Endothelial cell of umbilical vein (primary cell): Measurements from ENCODE around the gene LGMN. TPM values are rescaled to one million over a fixed set of nuclear protein-coding genes. Genes with fewer than 3 reads are reported as not detected.

Experiments used
- BruUV-seq: library from RNA; stranded (reverse); fragments of 400-500 nt; replicated peaks from 2 replicates; lab custom pipeline; 2021; lab: Mats Ljungman, UMichigan
- CTCF ChIA-PET: fragments of 300-600, 350-600 bp; sonication (Branson Sonifier 250); formaldehyde crosslinking; loops from one replicate; lab custom pipeline; 2021; ENCODE audit warnings: antibody characterized with exemption, inconsistent platforms; lab: Charles Lee
- POLR2A ChIA-PET: fragments of 300-600, 350-600 bp; sonication (Branson Sonifier 250); formaldehyde crosslinking; loops from one replicate; lab custom pipeline; 2021; ENCODE audit warnings: antibody characterized with exemption, inconsistent platforms; lab: Charles Lee
- DNase-seq: peaks from one replicate; pipeline ENCODE4 v3.0.0-alpha.2; 2011; ENCODE audit warnings: low read depth, low spot score
- FAIRE-seq: peaks from 2 replicates; lab custom pipeline; 2011; peaks lifted over from hg19 to GRCh38; lab: Jason Lieb, UNC
- H2AFZ ChIP-seq: 2 replicates; pipeline ENCODE4 v1.6.0; 2012; ENCODE audit warnings: low read depth, low read length, control low read depth, inconsistent platforms
- H3K27ac ChIP-seq: 2 replicates; pipeline ENCODE4 v1.5.1; 2011; ENCODE audit warnings: low read depth, mild to moderate bottlenecking, control low read depth, low read length, moderate library complexity; ENCODE audit not compliant: insufficient read depth
- H3K27me3 ChIP-seq, 2 experiments: 2 replicates each; pipeline versions ENCODE4 v1.6.0 to v1.6.1; 2011; ENCODE audit warnings: low read length in 2 of 2, mixed read lengths in 1 of 2; ENCODE audit not compliant: control insufficient read depth in 2 of 2, insufficient read depth in 2 of 2
- H3K36me3 ChIP-seq, 2 experiments: 2 replicates in 1 of 2; 3 replicates in 1 of 2; pipeline ENCODE4 v1.5.1; 2011; ENCODE audit warnings: low read length in 2 of 2, mild to moderate bottlenecking in 1 of 2, moderate library complexity in 1 of 2; ENCODE audit not compliant: control insufficient read depth in 2 of 2, insufficient read depth in 2 of 2; ENCODE audit errors: extremely low read depth in 1 of 2
- H3K4me1 ChIP-seq: 3 replicates; pipeline ENCODE4 v1.5.1; 2011; ENCODE audit warnings: mild to moderate bottlenecking, low read length; ENCODE audit not compliant: control insufficient read depth, insufficient read depth; ENCODE audit errors: extremely low read depth
- H3K4me2 ChIP-seq: 2 replicates; pipeline ENCODE4 v1.6.1; 2011; ENCODE audit warnings: low read length, control low read depth, mixed read lengths; ENCODE audit not compliant: insufficient read depth
- H3K4me3 ChIP-seq, 3 experiments: fragments of 200-600 bp in 1 of 3; sonication (generic), shearing (Covaris generic) in 1 of 3; replicated peaks in 1 of 3; 2 replicates each; pipeline ENCODE4 v1.5.1; 2011 to 2016; ENCODE audit warnings: control low read depth in 3 of 3, low read length in 3 of 3, mild to moderate bottlenecking in 2 of 3, inconsistent platforms in 1 of 3, low read depth in 1 of 3, moderate library complexity in 1 of 3; ENCODE audit not compliant: insufficient read depth in 1 of 3
- H3K79me2 ChIP-seq: 2 replicates; pipeline ENCODE4 v1.6.0; 2012; ENCODE audit warnings: low read length, inconsistent platforms; ENCODE audit not compliant: control insufficient read depth, insufficient read depth
- H3K9ac ChIP-seq: replicated peaks from 2 replicates; pipeline ENCODE3; 2011; ENCODE audit warnings: low read length, control low read depth; ENCODE audit not compliant: insufficient read depth; ENCODE audit errors: extremely low read depth
- H3K9me1 ChIP-seq: replicated peaks from 3 replicates; pipeline ENCODE4 v1.6.0; 2011; ENCODE audit warnings: mild to moderate bottlenecking, low read length; ENCODE audit not compliant: control insufficient read depth, insufficient read depth; ENCODE audit errors: extremely low read depth
- H3K9me3 ChIP-seq: replicated peaks from 2 replicates; pipeline ENCODE4 v1.5.1; 2012; ENCODE audit warnings: low read length, inconsistent platforms; ENCODE audit not compliant: control insufficient read depth, insufficient read depth
- H4K20me1 ChIP-seq: replicated peaks from 2 replicates; pipeline ENCODE3; 2011; ENCODE audit warnings: mild to moderate bottlenecking, low read length; ENCODE audit not compliant: control insufficient read depth, insufficient read depth; ENCODE audit errors: extremely low read depth
- CTCF ChIP-seq, 2 donors: IDR thresholded peaks; 1 replicate in 1 of 2; 2 replicates in 1 of 2; pipeline ENCODE4 v1.5.1; 2011; ENCODE audit warnings: low read length in 2 of 2, mild to moderate bottlenecking in 2 of 2, moderate library complexity in 2 of 2, control low read depth in 1 of 2, inconsistent platforms in 1 of 2, low read depth in 1 of 2; ENCODE audit not compliant: insufficient read depth in 1 of 2; ENCODE audit errors: extremely low read depth in 1 of 2
- EZH2 ChIP-seq: IDR thresholded peaks from 2 replicates; pipeline ENCODE4 v1.6.1; 2012; ENCODE audit warnings: borderline replicate concordance, low read depth, mild to moderate bottlenecking, moderate library complexity, low read length, inconsistent platforms; ENCODE audit not compliant: severe bottlenecking
- FOS ChIP-seq: IDR thresholded peaks from 2 replicates; pipeline ENCODE4 v1.6.1; 2011; ENCODE audit warnings: mild to moderate bottlenecking, low read length, moderate library complexity, borderline replicate concordance; ENCODE audit not compliant: insufficient read depth
- GATA2 ChIP-seq: IDR thresholded peaks from 2 replicates; pipeline ENCODE4 v1.7.0; 2011; ENCODE audit warnings: low read depth, mild to moderate bottlenecking, moderate library complexity, mixed read lengths, low read length; ENCODE audit not compliant: insufficient read length, insufficient read depth
- JUN ChIP-seq: IDR thresholded peaks from 2 replicates; pipeline ENCODE4 v1.6.1; 2011; ENCODE audit warnings: borderline replicate concordance, low read depth; ENCODE audit not compliant: insufficient read length, insufficient read depth
- MAX ChIP-seq: IDR thresholded peaks from 2 replicates; pipeline ENCODE4 v1.6.1; 2011; ENCODE audit not compliant: insufficient read depth, insufficient read length
- MYC ChIP-seq: IDR thresholded peaks from one replicate; pipeline ENCODE4 v1.6.1; 2011; ENCODE audit warnings: mild to moderate bottlenecking, low read depth, low read length
- POLR2A ChIP-seq: IDR thresholded peaks from 2 replicates; pipeline ENCODE4 v1.6.1; 2012; ENCODE audit warnings: low read depth, mild to moderate bottlenecking, control low read depth, low read length
- POLR2AphosphoS5 ChIP-seq: IDR thresholded peaks from 2 replicates; pipeline ENCODE4 v1.6.1; 2012; ENCODE audit warnings: low read depth, mild to moderate bottlenecking, control low read depth, low read length, moderate library complexity; ENCODE audit not compliant: insufficient read depth
- dilution Hi-C: fragments of 300-500 bp; cut with MboI; formaldehyde crosslinking; loops from one replicate; pipeline ENCODE4 v1.15.0; 2019; ENCODE audit warnings: low sequenced_read_pairs; ENCODE audit not compliant: extremely low pct_ligation_motif_present
- intact Hi-C: fragments of 100-400 bp; cut with micrococcal nuclease; formaldehyde crosslinking; loops from one replicate; pipeline ENCODE4 v1.10.0; 2022
- polyA plus RNA-seq, 4 experiments: library from polyadenylated mRNA; depleted of rRNA in 3 of 4; stranded (reverse) in 3 of 4; unstranded in 1 of 4; fragments of >200 nt; gene quantifications; 2 replicates each; pipeline versions ENCODE4 v1.2.1 to v1.2.3, GENCODE V29; 2011 to 2012; ENCODE audit warnings: missing spikeins in 1 of 4
- total RNA-seq: library from RNA; stranded (reverse); gene quantifications from 2 replicates; pipeline ENCODE4 v1.2.3, GENCODE V29; 2021

The LGMN gene
- total and polyA plus RNA-seq, 2 donors (not counting 3 experiments of a cell fraction or from before 2014, with no cell fraction given), result 56.7 to 99.2 TPM

- intact Hi-C loops, result loop anchor here (5.0 to 10.0 kb wide), 2 partner anchors 360 to 563 kb away; partner anchors contain the start of genes CPSF2, NDUFB1 and SLC24A4
These were observed 63.4 kb downstream of the LGMN start for GRCh38 chr14:92684801-92685560.

GRCh38 chr14:92683041-92683440, 65.4 kb downstream of the LGMN start:
- Histone ChIP-seq H3K36me3 (peaks cover 0 to 2% of the 10 kb centered on the region in 2 experiments), H3K27ac (no peak overlapping the region), H3K9ac (no peak overlapping the region), H4K20me1 (no peaks in the 10 kb centered on the region), H3K27me3 (no peaks in the 10 kb centered on the region), H3K4me2 (no peak overlapping the region), H3K9me3 (no peaks in the 10 kb centered on the region), H3K4me1 (peaks cover 4% of the 10 kb centered on the region), H3K9me1 (no peaks in the 10 kb centered on the region), H3K4me3 (no peak overlapping the region), H2AFZ (no peak overlapping the region), H3K79me2 (no peaks in the 10 kb centered on the region)
- ChIA-PET POLR2A (no interaction called here), CTCF (interaction anchor here (0.7 to 4.9 kb wide), 6 partner anchors 94 to 577 kb away, joined by 3 to 24 read pairs (median 4); partner anchors contain the start of gene ATXN3)
- FAIRE-seq, result no peak
- TF ChIP-seq POLR2A, result no peak
- TF ChIP-seq EZH2, result no peak
- TF ChIP-seq GATA2, result no peak
- TF ChIP-seq CTCF (IDR thresholded peaks at IDR 0.05; ENCODE audit: extremely low read depth in 1 of 2, insufficient read depth in 1 of 2, low read depth in 1 of 2, low read length in 2 of 2), result no peak
- TF ChIP-seq FOS, result no peak
- no peak for TF ChIP-seq POLR2AphosphoS5
- TF ChIP-seq JUN, result no peak
- no peak for TF ChIP-seq MYC
- no peak for TF ChIP-seq MAX
- no TSS peak for BruUV-seq
- dilution Hi-C loops (loop anchor here (25.0 kb wide), 1 partner anchor 321 kb away; no protein-coding TSS in a partner anchor), intact Hi-C loops (loop anchor here (10.0 kb wide), 1 partner anchor 358 kb away; the partner anchor contains the start of gene SLC24A4)
- DNase-seq, result no peak

More at GRCh38 chr14:92684801-92685560, 63.4 kb downstream of the LGMN start:
- Histone ChIP-seq H3K79me2 (no peaks in the 10 kb centered on the region), H4K20me1 (no peaks in the 10 kb centered on the region), H3K36me3 (peaks cover 0 to 2% of the 10 kb centered on the region in 2 experiments), H3K27ac (no peak overlapping the region), H3K27me3 (no peaks in the 10 kb centered on the region), H3K9me1 (no peaks in the 10 kb centered on the region), H2AFZ (no peak overlapping the region), H3K9me3 (no peaks in the 10 kb centered on the region), H3K4me3 (no peak overlapping the region), H3K4me1 (peaks cover 4% of the 10 kb centered on the region), H3K9ac (no peak overlapping the region), H3K4me2 (no peak overlapping the region)
- TF ChIP-seq GATA2 (no peak), POLR2AphosphoS5 (no peak), FOS (no peak), MAX (no peak), MYC (no peak), JUN (no peak)
- POLR2A ChIA-PET, result no interaction called here
- FAIRE-seq (no peak), DNase-seq (no peak)
- CTCF ChIA-PET, result interaction anchor here (3.2 to 7.3 kb wide), 2 partner anchors 99 to 224 kb away, joined by 17 to 118 read pairs; no protein-coding TSS in a partner anchor
- dilution Hi-C loops, result loop anchor here (25.0 kb wide), 1 partner anchor 323 kb away; no protein-coding TSS in a partner anchor
- BruUV-seq, result no TSS peak
